Measurements from ENCODE around the gene NOS1.

DNA sequence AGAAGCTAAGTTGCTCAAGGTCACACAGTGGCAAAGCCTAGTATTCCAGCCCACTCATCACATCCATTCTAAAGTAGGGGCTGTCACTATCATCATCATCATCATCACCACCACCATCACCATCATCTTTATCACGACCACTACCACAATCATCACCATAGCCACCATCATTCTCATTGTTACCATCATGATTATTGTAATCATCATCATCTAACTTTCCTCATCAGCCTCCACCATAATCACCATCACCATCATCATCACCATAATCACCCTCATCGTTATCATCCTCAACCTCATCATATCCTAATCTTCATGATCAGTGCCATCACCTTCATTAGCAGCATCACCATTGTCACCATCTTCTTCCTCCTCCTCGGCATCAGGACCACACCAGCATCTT lies 48.7 kb downstream of the NOS1 start:
- TF ChIP-seq, protein P1, sequence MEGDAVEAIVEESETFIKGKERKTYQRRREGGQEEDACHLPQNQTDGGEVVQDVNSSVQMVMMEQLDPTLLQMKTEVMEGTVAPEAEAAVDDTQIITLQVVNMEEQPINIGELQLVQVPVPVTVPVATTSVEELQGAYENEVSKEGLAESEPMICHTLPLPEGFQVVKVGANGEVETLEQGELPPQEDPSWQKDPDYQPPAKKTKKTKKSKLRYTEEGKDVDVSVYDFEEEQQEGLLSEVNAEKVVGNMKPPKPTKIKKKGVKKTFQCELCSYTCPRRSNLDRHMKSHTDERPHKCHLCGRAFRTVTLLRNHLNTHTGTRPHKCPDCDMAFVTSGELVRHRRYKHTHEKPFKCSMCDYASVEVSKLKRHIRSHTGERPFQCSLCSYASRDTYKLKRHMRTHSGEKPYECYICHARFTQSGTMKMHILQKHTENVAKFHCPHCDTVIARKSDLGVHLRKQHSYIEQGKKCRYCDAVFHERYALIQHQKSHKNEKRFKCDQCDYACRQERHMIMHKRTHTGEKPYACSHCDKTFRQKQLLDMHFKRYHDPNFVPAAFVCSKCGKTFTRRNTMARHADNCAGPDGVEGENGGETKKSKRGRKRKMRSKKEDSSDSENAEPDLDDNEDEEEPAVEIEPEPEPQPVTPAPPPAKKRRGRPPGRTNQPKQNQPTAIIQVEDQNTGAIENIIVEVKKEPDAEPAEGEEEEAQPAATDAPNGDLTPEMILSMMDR (conservative IDR thresholded peaks at IDR 0.05; ENCODE audit: low read depth in 2 of 2): no peak
- TF ChIP-seq POLR2AphosphoS5 (IDR thresholded peaks at IDR 0.05; ENCODE audit: low read depth) (no peak), EZH2phosphoT487 (IDR thresholded peaks at IDR 0.05; ENCODE audit: unreplicated experiment) (no peak), EZH2 (IDR thresholded peaks at IDR 0.05; ENCODE audit: low read depth, unreplicated experiment) (no peak), JUNB (IDR thresholded peaks at IDR 0.05; ENCODE audit: unreplicated experiment) (no peak), STAT1 (IDR thresholded peaks at IDR 0.05; ENCODE audit: unreplicated experiment) (no peak), CREB1 (CRISPR knock-in tag; IDR thresholded peaks at IDR 0.05; ENCODE audit: low read depth) (no peak), NANOG (IDR thresholded peaks at IDR 0.05; ENCODE audit: borderline replicate concordance) (no peak), ZNF114 (CRISPR knock-in tag; IDR thresholded peaks at IDR 0.05) (no peak), ZNF331 (CRISPR knock-in tag; IDR thresholded peaks at IDR 0.05; ENCODE audit: low read depth) (no peak)
- TF ChIP-seq, protein P2, sequence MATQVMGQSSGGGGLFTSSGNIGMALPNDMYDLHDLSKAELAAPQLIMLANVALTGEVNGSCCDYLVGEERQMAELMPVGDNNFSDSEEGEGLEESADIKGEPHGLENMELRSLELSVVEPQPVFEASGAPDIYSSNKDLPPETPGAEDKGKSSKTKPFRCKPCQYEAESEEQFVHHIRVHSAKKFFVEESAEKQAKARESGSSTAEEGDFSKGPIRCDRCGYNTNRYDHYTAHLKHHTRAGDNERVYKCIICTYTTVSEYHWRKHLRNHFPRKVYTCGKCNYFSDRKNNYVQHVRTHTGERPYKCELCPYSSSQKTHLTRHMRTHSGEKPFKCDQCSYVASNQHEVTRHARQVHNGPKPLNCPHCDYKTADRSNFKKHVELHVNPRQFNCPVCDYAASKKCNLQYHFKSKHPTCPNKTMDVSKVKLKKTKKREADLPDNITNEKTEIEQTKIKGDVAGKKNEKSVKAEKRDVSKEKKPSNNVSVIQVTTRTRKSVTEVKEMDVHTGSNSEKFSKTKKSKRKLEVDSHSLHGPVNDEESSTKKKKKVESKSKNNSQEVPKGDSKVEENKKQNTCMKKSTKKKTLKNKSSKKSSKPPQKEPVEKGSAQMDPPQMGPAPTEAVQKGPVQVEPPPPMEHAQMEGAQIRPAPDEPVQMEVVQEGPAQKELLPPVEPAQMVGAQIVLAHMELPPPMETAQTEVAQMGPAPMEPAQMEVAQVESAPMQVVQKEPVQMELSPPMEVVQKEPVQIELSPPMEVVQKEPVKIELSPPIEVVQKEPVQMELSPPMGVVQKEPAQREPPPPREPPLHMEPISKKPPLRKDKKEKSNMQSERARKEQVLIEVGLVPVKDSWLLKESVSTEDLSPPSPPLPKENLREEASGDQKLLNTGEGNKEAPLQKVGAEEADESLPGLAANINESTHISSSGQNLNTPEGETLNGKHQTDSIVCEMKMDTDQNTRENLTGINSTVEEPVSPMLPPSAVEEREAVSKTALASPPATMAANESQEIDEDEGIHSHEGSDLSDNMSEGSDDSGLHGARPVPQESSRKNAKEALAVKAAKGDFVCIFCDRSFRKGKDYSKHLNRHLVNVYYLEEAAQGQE (IDR thresholded peaks at IDR 0.05; ENCODE audit: unreplicated experiment): no peak
- TF ChIP-seq, protein P3, sequence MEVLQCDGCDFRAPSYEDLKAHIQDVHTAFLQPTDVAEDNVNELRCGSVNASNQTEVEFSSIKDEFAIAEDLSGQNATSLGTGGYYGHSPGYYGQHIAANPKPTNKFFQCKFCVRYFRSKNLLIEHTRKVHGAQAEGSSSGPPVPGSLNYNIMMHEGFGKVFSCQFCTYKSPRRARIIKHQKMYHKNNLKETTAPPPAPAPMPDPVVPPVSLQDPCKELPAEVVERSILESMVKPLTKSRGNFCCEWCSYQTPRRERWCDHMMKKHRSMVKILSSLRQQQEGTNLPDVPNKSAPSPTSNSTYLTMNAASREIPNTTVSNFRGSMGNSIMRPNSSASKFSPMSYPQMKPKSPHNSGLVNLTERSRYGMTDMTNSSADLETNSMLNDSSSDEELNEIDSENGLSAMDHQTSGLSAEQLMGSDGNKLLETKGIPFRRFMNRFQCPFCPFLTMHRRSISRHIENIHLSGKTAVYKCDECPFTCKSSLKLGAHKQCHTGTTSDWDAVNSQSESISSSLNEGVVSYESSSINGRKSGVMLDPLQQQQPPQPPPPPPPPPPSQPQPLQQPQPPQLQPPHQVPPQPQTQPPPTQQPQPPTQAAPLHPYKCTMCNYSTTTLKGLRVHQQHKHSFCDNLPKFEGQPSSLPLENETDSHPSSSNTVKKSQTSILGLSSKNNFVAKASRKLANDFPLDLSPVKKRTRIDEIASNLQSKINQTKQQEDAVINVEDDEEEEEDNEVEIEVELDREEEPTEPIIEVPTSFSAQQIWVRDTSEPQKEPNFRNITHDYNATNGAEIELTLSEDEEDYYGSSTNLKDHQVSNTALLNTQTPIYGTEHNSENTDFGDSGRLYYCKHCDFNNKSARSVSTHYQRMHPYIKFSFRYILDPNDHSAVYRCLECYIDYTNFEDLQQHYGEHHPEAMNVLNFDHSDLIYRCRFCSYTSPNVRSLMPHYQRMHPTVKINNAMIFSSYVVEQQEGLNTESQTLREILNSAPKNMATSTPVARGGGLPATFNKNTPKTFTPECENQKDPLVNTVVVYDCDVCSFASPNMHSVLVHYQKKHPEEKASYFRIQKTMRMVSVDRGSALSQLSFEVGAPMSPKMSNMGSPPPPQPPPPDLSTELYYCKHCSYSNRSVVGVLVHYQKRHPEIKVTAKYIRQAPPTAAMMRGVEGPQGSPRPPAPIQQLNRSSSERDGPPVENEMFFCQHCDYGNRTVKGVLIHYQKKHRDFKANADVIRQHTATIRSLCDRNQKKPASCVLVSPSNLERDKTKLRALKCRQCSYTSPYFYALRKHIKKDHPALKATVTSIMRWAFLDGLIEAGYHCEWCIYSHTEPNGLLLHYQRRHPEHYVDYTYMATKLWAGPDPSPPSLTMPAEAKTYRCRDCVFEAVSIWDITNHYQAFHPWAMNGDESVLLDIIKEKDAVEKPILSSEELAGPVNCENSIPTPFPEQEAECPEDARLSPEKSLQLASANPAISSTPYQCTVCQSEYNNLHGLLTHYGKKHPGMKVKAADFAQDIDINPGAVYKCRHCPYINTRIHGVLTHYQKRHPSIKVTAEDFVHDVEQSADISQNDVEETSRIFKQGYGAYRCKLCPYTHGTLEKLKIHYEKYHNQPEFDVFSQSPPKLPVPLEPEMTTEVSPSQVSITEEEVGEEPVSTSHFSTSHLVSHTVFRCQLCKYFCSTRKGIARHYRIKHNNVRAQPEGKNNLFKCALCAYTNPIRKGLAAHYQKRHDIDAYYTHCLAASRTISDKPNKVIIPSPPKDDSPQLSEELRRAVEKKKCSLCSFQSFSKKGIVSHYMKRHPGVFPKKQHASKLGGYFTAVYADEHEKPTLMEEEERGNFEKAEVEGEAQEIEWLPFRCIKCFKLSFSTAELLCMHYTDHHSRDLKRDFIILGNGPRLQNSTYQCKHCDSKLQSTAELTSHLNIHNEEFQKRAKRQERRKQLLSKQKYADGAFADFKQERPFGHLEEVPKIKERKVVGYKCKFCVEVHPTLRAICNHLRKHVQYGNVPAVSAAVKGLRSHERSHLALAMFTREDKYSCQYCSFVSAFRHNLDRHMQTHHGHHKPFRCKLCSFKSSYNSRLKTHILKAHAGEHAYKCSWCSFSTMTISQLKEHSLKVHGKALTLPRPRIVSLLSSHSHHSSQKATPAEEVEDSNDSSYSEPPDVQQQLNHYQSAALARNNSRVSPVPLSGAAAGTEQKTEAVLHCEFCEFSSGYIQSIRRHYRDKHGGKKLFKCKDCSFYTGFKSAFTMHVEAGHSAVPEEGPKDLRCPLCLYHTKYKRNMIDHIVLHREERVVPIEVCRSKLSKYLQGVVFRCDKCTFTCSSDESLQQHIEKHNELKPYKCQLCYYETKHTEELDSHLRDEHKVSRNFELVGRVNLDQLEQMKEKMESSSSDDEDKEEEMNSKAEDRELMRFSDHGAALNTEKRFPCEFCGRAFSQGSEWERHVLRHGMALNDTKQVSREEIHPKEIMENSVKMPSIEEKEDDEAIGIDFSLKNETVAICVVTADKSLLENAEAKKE (CRISPR knock-in tag; IDR thresholded peaks at IDR 0.05): no peak
- TF ChIP-seq, protein P4, sequence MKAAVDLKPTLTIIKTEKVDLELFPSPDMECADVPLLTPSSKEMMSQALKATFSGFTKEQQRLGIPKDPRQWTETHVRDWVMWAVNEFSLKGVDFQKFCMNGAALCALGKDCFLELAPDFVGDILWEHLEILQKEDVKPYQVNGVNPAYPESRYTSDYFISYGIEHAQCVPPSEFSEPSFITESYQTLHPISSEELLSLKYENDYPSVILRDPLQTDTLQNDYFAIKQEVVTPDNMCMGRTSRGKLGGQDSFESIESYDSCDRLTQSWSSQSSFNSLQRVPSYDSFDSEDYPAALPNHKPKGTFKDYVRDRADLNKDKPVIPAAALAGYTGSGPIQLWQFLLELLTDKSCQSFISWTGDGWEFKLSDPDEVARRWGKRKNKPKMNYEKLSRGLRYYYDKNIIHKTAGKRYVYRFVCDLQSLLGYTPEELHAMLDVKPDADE (IDR thresholded peaks at IDR 0.05): no peak
